Naive B cell (primary cell): ENCODE results near the gene USP25. TPM values are rescaled to one million over a fixed set of nuclear protein-coding genes. Genes with fewer than 3 reads are reported as not detected.

Experiments used
- ATAC-seq, 2 donors: fragments of 150-1000 bp; cut with Tn5 transposase; 2 replicates each; pipeline ENCODE4 v1.10.0; 2021; ENCODE audit warnings: low read depth in 2 of 2, mild to moderate bottlenecking in 2 of 2, moderate library complexity in 2 of 2
- DNase-seq: peaks from one replicate; pipeline ENCODE4 v3.0.0; 2022
- H3K27ac Mint-ChIP-seq, 6 donors: one replicate each; pipeline ENCODE4 v1.8.0; 2020 to 2022; ENCODE audit warnings: mild to moderate bottlenecking in 6 of 6, mixed read lengths in 6 of 6, moderate library complexity in 5 of 6, inconsistent platforms in 2 of 6
- H3K27me3 Mint-ChIP-seq, 3 donors: one replicate each; pipeline ENCODE4 v1.8.0; 2021 to 2022; ENCODE audit warnings: mixed read lengths in 3 of 3, mild to moderate bottlenecking in 1 of 3
- H3K36me3 Mint-ChIP-seq, 2 donors: one replicate each; pipeline ENCODE4 v1.8.0; 2020 to 2022; ENCODE audit warnings: mixed read lengths in 2 of 2, inconsistent platforms in 1 of 2, mild to moderate bottlenecking in 1 of 2
- H3K4me1 Mint-ChIP-seq, 3 donors: one replicate each; pipeline ENCODE4 v1.8.0; 2020 to 2022; ENCODE audit warnings: mixed read lengths in 3 of 3, inconsistent platforms in 1 of 3, mild to moderate bottlenecking in 1 of 3, moderate library complexity in 1 of 3
- H3K4me3 Mint-ChIP-seq, 8 donors: one replicate each; pipeline ENCODE4 v1.8.0; 2020 to 2022; ENCODE audit warnings: mild to moderate bottlenecking in 8 of 8, mixed read lengths in 8 of 8, moderate library complexity in 8 of 8, inconsistent platforms in 2 of 8
- H3K9me3 Mint-ChIP-seq, 7 donors: one replicate each; pipeline ENCODE4 v1.8.0; 2020 to 2022; ENCODE audit warnings: mixed read lengths in 7 of 7, mild to moderate bottlenecking in 5 of 7, inconsistent platforms in 2 of 7, moderate library complexity in 1 of 7
- polyA plus RNA-seq, 6 donors: library from polyadenylated mRNA; unstranded; fragments of 300-500 nt; fragmentation: Illumina TruSeq; gene quantifications; one replicate each; pipeline ENCODE4 v1.2.3, GENCODE V29; 2021; ENCODE audit warnings: low read depth in 6 of 6

Gene USP25
- polyA plus RNA-seq, 6 donors from 2014 or later = 9.7 to 19.7 (median 13.3) TPM

DNA sequence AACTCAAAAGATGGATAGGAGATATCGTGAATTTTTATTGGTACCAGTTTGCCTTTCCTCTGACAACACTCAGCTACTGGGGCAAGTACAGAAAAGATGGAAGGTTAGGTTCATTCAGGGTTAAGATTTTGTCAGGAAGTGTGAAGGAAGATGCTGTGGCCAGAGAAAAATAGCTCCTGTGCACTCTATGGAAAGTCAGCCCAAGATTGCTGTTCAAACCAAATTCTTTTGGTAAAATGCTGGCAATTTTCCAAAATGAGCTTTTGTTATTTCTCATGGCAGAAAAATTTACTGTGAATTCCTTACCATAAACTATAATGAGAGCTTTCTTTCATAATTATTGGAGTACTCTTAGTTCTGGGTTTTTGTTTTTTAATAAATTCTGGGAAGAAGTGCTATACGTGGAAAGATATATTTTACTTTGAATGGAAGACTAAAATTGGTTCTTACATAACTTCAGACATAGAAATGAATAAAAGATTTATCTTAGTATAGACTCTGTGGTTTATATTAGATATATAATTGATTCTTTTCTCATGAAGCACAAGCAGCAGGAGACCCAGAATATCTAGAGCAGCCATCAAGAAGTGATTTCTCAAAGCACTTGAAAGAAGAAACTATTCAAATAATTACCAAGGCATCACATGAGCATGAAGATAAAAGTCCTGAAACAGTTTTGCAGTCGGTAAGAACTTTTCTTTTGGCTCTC, 112.2 kb downstream of the USP25 start:
- H3K27ac Mint-ChIP-seq = no peak overlapping the region
- H3K4me3 Mint-ChIP-seq = no peak overlapping the region
- H3K27me3 Mint-ChIP-seq = no peaks in the 10 kb centered on the region
- H3K4me1 Mint-ChIP-seq = peaks cover 0 to 4% (median 0%) of the 10 kb centered on the region in 3 donors
- no peaks in the 10 kb centered on the region for H3K9me3 Mint-ChIP-seq
- H3K36me3 Mint-ChIP-seq = peaks cover 0 to 7% of the 10 kb centered on the region in 2 donors
- no peak for ATAC-seq
- no peak for DNase-seq

DNA sequence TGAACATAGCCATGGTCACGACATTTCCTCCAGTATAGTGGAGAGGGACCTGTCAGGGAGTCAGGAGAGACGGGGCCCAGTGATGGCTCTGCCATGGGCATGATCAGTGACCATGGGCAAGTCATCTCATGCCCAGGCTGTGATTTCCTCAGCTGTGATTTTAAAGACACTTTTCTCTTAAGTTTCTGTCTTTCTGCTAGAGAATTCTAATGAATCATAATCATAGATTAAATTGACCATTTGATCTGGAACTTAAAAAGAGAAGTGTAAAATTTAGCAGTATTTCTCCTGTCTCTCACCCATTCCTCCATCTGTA, 112.7 kb downstream of the USP25 start:
- no peak for DNase-seq
- ATAC-seq = no peak
- H3K4me1 Mint-ChIP-seq = peaks cover 0 to 4% (median 0%) of the 10 kb centered on the region in 3 donors
- H3K4me3 Mint-ChIP-seq = no peak overlapping the region
- H3K36me3 Mint-ChIP-seq = peaks cover 0 to 7% of the 10 kb centered on the region in 2 donors
- no peak overlapping the region for H3K27ac Mint-ChIP-seq
- H3K27me3 Mint-ChIP-seq = no peaks in the 10 kb centered on the region
- H3K9me3 Mint-ChIP-seq = no peaks in the 10 kb centered on the region

DNA sequence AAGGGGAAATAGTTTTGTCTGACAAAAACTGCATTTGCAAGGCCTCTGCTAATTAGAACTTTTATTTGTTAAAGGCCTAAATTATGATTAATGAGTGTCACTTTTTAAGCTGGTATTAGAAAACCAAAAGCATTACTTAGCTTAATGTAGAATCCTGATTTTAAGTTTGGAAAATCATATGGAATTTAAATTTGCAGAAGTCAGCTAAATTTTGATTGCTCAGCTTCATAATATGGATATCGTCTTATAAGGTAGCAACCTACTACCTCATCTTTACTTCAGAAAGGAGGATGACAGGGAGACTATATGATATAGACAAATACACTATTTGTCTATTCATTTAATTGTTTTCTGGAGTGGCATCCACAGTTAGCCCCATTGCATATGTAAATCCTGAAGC, 114.0 kb downstream of the USP25 start:
- Mint-ChIP-seq H3K27ac (peak overlapping the region in 1 of 6 donors; percentile 54), H3K27me3 (no peaks in the 10 kb centered on the region), H3K36me3 (peaks cover 0 to 7% of the 10 kb centered on the region in 2 donors), H3K4me1 (peaks cover 0 to 4% (median 0%) of the 10 kb centered on the region in 3 donors), H3K9me3 (no peaks in the 10 kb centered on the region), H3K4me3 (no peak overlapping the region)
- no peak for ATAC-seq
- no peak for DNase-seq

DNA sequence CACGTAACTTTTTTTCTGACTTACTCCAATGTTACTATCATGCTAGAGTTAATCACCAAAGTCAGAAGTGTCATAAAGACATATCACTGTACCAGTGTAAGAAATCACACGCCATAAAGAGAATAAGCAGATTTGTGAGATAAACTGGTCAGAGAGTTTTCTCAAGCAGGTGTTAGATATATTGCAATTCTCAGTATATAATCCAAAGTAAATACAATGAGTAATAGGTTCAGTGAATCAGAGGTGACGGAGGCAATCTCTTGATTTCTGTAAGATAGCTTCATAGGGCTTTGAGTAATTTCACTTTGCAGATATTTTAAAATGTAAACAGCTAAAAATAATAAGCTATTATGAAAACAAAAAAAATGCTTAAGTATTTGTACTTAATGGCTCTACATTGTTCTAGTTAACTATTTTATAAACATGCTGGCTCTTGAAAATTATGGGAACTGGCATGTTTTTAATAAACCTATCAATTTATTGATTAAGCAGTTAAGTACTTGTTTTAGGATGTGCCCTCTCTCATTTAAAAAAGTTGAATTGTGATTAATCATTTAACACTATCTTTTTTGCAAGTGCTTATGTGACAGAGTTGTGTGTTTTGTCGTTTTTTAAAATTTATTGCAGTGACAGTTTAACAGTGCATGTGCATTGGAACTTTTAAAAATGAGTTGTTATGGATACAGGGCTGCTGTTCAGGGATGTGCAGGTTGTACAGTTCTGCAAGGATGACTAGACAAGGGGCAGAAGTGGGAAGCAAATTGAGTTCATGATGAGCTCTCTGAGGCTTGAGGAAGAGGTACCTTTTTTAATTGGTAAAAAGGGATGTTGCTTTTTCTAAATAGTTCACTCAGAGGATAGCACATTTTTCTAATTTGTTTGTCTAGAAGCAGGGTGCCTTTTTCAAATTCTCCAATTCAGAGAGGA, 119.1 kb downstream of the USP25 start:
- no peak for DNase-seq
- ATAC-seq = no peak
- peak overlapping the region in 1 of 6 donors; percentile 45 for H3K27ac Mint-ChIP-seq
- H3K27me3 Mint-ChIP-seq = no peaks in the 10 kb centered on the region
- H3K36me3 Mint-ChIP-seq = peaks cover 0 to 5% of the 10 kb centered on the region in 2 donors
- peaks cover 0 to 4% (median 0%) of the 10 kb centered on the region in 3 donors for H3K4me1 Mint-ChIP-seq
- H3K9me3 Mint-ChIP-seq = no peaks in the 10 kb centered on the region
- no peak overlapping the region for H3K4me3 Mint-ChIP-seq

DNA sequence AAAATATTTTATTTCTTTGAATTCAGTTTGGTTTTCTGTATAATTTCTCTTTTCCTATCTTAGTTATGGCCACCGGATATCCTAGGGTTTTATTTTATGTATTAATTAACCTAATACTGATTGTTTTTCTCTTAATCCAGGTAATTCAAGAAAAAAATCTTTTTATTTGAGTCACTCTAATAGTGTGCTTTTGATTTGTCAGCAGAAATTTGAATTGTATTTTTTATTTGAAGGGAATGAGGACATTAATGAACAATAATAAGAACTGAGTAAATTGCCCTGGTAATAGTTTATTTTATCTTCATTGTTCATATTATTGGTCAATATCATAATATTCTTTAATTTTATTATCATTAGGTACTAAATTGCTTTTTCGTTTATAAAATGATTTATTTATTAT, 120.1 kb downstream of the USP25 start:
- ATAC-seq (no peak), DNase-seq (no peak)
- Mint-ChIP-seq H3K4me1 (peaks cover 0 to 4% (median 0%) of the 10 kb centered on the region in 3 donors), H3K27me3 (no peaks in the 10 kb centered on the region), H3K4me3 (no peak overlapping the region), H3K36me3 (peaks cover 7 to 13% of the 10 kb centered on the region in 2 donors), H3K27ac (no peak overlapping the region), H3K9me3 (no peaks in the 10 kb centered on the region)

DNA sequence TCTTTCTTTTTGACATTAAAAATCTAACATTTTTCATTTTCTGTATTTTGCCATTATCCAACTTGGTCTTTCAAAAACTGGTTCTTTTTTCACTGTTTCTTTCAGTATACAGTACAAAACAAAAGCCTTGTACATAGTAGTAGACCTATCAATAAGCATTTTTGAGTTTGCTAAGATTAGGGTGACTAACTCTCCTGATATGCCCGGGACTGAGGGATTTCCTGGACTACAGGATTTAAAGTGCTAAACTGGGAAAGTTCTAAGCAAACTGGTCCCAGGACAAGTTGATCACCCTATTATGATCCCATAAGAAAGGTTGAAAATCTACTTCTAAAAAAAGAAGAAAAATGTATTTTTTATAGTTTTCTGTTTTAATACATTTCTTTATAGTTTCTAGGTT, 120.9 kb downstream of the USP25 start:
- DNase-seq = no peak
- H3K27me3 Mint-ChIP-seq = no peaks in the 10 kb centered on the region
- no peak overlapping the region for H3K27ac Mint-ChIP-seq
- H3K4me1 Mint-ChIP-seq = peaks cover 0 to 4% (median 2%) of the 10 kb centered on the region in 3 donors
- H3K36me3 Mint-ChIP-seq = peaks cover 11 to 16% of the 10 kb centered on the region in 2 donors
- no peaks in the 10 kb centered on the region for H3K9me3 Mint-ChIP-seq
- no peak overlapping the region for H3K4me3 Mint-ChIP-seq
- ATAC-seq = no peak

DNA sequence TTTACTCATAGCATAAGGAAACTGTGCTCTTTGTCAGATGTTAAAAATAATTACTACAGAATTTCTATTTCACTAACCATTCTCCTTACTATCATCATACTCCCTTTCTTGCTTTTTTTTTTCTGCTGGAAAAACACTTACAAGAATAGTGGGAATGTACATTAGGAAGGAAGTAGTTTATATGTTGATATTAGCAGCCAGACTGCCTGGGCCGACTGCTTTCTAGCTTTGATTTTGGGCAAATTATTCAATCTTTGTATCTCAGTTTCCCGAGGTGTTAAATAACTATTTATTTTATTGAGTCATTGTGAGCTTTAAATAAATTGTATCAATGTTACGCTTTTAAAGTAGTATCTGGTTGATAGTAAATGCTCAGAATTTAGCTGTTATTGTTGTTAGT, 122.4 kb downstream of the USP25 start:
- peaks cover 15 to 21% of the 10 kb centered on the region in 2 donors for H3K36me3 Mint-ChIP-seq
- H3K4me1 Mint-ChIP-seq = peaks cover 0 to 5% (median 0%) of the 10 kb centered on the region in 3 donors
- ATAC-seq (no peak), DNase-seq (no peak)
- H3K4me3 Mint-ChIP-seq = no peak overlapping the region
- H3K9me3 Mint-ChIP-seq = no peaks in the 10 kb centered on the region
- H3K27me3 Mint-ChIP-seq = no peaks in the 10 kb centered on the region
- H3K27ac Mint-ChIP-seq = no peak overlapping the region

DNA sequence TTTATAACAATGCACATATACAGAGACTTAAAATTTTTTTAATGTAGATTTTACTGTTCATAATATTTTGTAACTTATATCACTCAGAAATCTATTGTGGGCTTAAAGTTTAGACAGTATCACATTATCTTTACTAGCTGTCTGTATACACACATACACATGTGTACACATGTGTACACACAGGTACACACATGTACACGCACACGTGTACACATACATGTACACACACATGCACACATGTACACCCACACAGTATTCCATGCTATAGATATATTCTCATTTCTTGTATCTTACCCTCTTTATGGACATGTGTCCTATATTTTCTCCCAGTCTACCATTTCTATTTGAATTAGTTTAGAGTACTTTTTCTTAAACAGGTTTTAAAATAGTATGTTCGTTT, 123.3 kb downstream of the USP25 start:
- no peak for ATAC-seq
- Mint-ChIP-seq H3K4me3 (no peak overlapping the region), H3K4me1 (peaks cover 0 to 5% (median 0%) of the 10 kb centered on the region in 3 donors), H3K9me3 (no peaks in the 10 kb centered on the region), H3K27ac (no peak overlapping the region), H3K27me3 (no peaks in the 10 kb centered on the region), H3K36me3 (peaks cover 15 to 21% of the 10 kb centered on the region in 2 donors)
- DNase-seq = no peak

DNA sequence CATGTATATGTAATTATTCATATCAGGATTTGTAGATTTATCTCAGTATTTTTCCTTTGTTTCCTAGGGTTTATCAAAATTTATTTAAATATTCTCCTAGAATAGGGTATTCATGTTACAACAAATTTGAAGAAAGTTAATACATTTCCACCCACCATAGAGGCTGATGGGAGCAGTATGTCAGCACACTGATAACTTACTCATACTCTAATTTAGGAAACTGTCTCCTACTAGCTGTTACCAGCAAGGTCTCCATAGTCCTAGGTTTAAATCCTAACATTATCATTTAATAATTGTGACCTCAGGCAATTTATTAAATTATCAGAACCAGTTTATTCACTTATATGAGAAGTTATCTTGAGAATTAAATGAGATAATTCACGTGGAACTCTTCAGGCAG, 127.0 kb downstream of the USP25 start:
- H3K4me1 Mint-ChIP-seq = peaks cover 0 to 5% (median 0%) of the 10 kb centered on the region in 3 donors
- H3K4me3 Mint-ChIP-seq = no peak overlapping the region
- no peak for DNase-seq
- H3K36me3 Mint-ChIP-seq = peaks cover 15 to 21% of the 10 kb centered on the region in 2 donors
- H3K27ac Mint-ChIP-seq = peak overlapping the region in 1 of 6 donors; percentile 92
- H3K27me3 Mint-ChIP-seq = no peaks in the 10 kb centered on the region
- no peak for ATAC-seq
- no peaks in the 10 kb centered on the region for H3K9me3 Mint-ChIP-seq

DNA sequence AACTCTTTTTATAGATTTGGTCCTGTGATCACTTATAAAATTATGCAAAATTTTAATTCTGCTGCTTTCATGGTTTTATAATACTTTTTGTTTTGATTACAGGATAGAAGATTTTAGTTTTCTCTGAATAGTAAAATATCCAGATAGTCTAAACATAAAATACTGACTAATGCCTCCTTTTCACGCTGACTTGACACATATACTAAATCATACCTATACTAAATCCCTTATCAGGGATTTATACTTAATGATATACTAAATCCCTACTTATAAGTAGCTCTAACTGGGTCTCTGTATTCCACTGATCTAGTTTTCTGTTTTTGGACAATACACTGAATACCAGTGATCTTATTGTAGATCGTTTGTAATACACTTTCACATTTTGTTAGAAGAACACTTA, 128.0 kb downstream of the USP25 start:
- H3K27ac Mint-ChIP-seq = no peak overlapping the region
- DNase-seq = no peak
- no peak for ATAC-seq
- peaks cover 0 to 5% (median 0%) of the 10 kb centered on the region in 3 donors for H3K4me1 Mint-ChIP-seq
- H3K36me3 Mint-ChIP-seq = peaks cover 15 to 21% of the 10 kb centered on the region in 2 donors
- H3K27me3 Mint-ChIP-seq = no peaks in the 10 kb centered on the region
- H3K4me3 Mint-ChIP-seq = no peak overlapping the region
- H3K9me3 Mint-ChIP-seq = no peaks in the 10 kb centered on the region

DNA sequence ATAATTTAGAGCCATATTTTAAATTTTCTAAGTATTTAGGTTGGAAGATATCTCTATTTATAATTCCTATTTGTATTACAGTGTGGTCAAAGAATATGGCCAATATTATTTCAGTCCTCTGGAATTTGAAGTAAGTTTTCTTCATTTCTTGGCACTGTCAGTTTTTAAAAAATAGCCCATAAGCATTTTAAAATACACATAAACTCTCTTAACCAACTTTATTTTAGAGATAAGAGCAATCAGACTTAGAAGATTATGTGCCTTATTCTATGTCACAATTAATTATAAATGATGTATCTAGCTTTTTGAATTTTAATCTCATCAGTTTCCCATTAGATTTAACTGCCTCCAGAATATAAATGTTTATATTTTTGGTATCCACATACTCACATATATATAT, 130.8 kb downstream of the USP25 start:
- DNase-seq (no peak), ATAC-seq (no peak)
- no peak overlapping the region for H3K4me3 Mint-ChIP-seq
- no peaks in the 10 kb centered on the region for H3K9me3 Mint-ChIP-seq
- H3K27me3 Mint-ChIP-seq = no peaks in the 10 kb centered on the region
- H3K4me1 Mint-ChIP-seq = peaks cover 0 to 4% (median 0%) of the 10 kb centered on the region in 3 donors
- H3K27ac Mint-ChIP-seq = no peak overlapping the region
- peaks cover 11% of the 10 kb centered on the region in 2 donors for H3K36me3 Mint-ChIP-seq

DNA sequence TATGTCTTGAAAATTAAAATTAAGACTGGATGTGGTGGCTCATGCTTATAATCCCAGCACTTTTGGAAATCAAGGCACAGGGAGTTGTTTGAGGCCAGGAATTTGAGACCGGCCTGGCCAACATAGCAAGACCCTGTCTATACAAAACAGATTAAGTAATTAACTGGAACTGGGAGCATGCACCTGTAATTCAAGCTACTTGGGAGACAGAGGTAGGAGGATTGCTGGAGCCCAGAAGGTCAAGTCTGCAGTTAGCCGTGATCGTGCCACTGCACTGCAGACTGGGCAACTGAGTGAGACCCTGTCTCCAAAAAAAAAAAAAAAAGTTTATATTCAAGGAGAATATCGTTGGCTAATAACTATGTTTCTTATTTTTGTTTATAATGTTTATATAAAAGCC, 139.2 kb downstream of the USP25 start:
- peaks cover 8 to 18% of the 10 kb centered on the region in 2 donors for H3K36me3 Mint-ChIP-seq
- ATAC-seq (no peak), DNase-seq (no peak)
- H3K4me1 Mint-ChIP-seq = peaks cover 0 to 6% (median 6%) of the 10 kb centered on the region in 3 donors
- H3K4me3 Mint-ChIP-seq = no peak overlapping the region
- no peaks in the 10 kb centered on the region for H3K27me3 Mint-ChIP-seq
- no peaks in the 10 kb centered on the region for H3K9me3 Mint-ChIP-seq
- no peak overlapping the region for H3K27ac Mint-ChIP-seq

DNA sequence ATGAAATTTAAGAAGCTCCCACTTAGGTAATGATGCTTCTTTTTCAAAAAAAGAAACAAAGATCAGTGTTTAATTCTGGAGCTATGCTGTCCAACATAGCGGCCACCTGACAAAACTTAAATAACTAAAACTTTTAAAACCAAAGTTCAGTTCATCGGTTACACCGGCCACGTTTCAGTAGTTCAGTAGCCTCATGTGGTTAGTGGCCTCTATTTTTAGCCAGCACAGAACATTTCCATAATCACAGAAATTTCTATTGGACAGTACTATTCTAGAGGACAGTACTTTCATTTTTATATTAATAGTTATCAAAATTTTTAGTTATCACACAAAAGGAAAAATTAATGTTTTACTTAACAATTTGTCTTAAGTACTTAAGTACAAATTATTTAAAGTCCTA, 141.0 kb downstream of the USP25 start:
- ATAC-seq = no peak
- Mint-ChIP-seq H3K27me3 (no peaks in the 10 kb centered on the region), H3K4me3 (no peak overlapping the region), H3K27ac (peak overlapping the region in 1 of 6 donors; percentile 39), H3K9me3 (no peaks in the 10 kb centered on the region), H3K4me1 (peaks cover 0 to 6% (median 6%) of the 10 kb centered on the region in 3 donors), H3K36me3 (peaks cover 14 to 33% of the 10 kb centered on the region in 2 donors)
- DNase-seq = no peak

DNA sequence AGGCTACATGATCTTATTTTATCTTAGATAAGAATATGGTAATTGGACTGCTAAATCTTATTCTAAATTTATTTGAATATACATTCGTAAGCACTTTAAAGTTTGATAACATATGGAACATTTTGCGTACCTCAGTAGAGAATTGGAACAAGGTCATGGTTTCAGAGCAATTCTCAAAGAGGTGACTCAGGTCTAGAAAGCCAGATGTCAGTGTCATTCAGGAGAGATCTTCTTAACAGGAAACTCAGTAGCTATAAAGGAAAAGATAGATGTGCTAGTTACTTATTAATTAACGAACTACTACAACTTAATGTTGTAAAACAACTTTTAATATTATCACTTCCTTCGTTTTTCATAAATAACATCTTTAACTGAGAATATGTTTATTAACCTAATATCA, 142.5 kb downstream of the USP25 start:
- peaks cover 22 to 39% of the 10 kb centered on the region in 2 donors for H3K36me3 Mint-ChIP-seq
- no peak for ATAC-seq

More for the DNA sequence above, 142.5 kb downstream of the USP25 start:
- Mint-ChIP-seq H3K27ac (no peak overlapping the region), H3K4me1 (peaks cover 0 to 6% (median 6%) of the 10 kb centered on the region in 3 donors), H3K27me3 (no peaks in the 10 kb centered on the region), H3K9me3 (no peaks in the 10 kb centered on the region), H3K4me3 (no peak overlapping the region)
- DNase-seq = no peak
